ENCODE data around the gene CYBRD1. TPM values are rescaled to one million over a fixed set of nuclear protein-coding genes. Genes with fewer than 3 reads are reported as not detected.

Gene CYBRD1
- total and polyA plus RNA-seq, 10 of the 15 experiments (the other 5 are each of a cell fraction or from before 2014, with no cell fraction given) = 10.8 to 51.9 (median 29.6) TPM

DNA sequence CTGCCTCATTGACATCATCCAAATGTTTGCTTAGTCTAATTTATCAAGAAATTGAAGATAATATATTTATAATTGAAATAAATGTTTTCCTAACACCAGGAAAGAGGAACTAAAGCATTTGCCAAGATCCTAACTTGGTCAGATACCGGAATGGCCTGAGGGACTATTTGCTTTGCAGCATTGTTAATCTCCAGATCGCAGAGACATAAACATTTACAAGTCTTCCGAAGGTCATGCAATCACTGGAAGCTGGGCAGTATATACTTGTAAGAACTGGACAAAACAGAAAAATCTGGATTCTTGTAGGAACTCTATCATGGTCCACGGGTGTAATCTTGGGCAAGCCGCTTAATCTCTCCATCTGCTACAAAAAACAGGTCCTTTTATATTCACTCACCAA is 42.2 kb downstream of the CYBRD1 start:
- no peaks in the 10 kb centered on the region; the same call in 2 of the 3 replicates for H3K9me3 ChIP-seq (replicated peaks; ENCODE audit: control insufficient read depth, insufficient read depth, low read length)
- H3K27ac ChIP-seq (ENCODE audit: control insufficient read depth, insufficient read depth) = no peak overlapping the region
- intact Hi-C loops (cut with micrococcal nuclease; ENCODE audit: unreplicated experiment) (no loop called here), in situ Hi-C loops (cut with MboI) (no loop called here)
- POLR2A ChIA-PET = interaction anchor here (0.6 kb wide), 1 partner anchor 15 kb away, joined by 3 read pairs; no protein-coding TSS in a partner anchor
- TF ChIP-seq EED (IDR thresholded peaks at IDR 0.05; ENCODE audit: low read depth) (no peak), EP300 (IDR thresholded peaks at IDR 0.05; ENCODE audit: borderline replicate concordance in 1 of 2, control insufficient read depth in 1 of 2, low read depth in 2 of 2, low read length in 2 of 2) (no peak), BMI1 (IDR thresholded peaks at IDR 0.05; ENCODE audit: borderline replicate concordance) (no peak), SRF (IDR thresholded peaks at IDR 0.05; ENCODE audit: low read depth in 2 of 2, low read length in 2 of 2) (no peak), TCF7 (IDR thresholded peaks at IDR 0.05; ENCODE audit: borderline replicate concordance) (no peak)
- TF ChIP-seq, protein P1, sequence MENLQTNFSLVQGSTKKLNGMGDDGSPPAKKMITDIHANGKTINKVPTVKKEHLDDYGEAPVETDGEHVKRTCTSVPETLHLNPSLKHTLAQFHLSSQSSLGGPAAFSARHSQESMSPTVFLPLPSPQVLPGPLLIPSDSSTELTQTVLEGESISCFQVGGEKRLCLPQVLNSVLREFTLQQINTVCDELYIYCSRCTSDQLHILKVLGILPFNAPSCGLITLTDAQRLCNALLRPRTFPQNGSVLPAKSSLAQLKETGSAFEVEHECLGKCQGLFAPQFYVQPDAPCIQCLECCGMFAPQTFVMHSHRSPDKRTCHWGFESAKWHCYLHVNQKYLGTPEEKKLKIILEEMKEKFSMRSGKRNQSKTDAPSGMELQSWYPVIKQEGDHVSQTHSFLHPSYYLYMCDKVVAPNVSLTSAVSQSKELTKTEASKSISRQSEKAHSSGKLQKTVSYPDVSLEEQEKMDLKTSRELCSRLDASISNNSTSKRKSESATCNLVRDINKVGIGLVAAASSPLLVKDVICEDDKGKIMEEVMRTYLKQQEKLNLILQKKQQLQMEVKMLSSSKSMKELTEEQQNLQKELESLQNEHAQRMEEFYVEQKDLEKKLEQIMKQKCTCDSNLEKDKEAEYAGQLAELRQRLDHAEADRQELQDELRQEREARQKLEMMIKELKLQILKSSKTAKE (IDR thresholded peaks at IDR 0.05; ENCODE audit: low read depth, poor library complexity, severe bottlenecking) = no peak
- TF ChIP-seq, protein P2, sequence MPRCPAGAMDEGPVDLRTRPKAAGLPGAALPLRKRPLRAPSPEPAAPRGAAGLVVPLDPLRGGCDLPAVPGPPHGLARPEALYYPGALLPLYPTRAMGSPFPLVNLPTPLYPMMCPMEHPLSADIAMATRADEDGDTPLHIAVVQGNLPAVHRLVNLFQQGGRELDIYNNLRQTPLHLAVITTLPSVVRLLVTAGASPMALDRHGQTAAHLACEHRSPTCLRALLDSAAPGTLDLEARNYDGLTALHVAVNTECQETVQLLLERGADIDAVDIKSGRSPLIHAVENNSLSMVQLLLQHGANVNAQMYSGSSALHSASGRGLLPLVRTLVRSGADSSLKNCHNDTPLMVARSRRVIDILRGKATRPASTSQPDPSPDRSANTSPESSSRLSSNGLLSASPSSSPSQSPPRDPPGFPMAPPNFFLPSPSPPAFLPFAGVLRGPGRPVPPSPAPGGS (IDR thresholded peaks at IDR 0.05; ENCODE audit: borderline replicate concordance, insufficient read depth, low read depth, low read length, poor library complexity, severe bottlenecking) = no peak
- TF ChIP-seq, protein P3, sequence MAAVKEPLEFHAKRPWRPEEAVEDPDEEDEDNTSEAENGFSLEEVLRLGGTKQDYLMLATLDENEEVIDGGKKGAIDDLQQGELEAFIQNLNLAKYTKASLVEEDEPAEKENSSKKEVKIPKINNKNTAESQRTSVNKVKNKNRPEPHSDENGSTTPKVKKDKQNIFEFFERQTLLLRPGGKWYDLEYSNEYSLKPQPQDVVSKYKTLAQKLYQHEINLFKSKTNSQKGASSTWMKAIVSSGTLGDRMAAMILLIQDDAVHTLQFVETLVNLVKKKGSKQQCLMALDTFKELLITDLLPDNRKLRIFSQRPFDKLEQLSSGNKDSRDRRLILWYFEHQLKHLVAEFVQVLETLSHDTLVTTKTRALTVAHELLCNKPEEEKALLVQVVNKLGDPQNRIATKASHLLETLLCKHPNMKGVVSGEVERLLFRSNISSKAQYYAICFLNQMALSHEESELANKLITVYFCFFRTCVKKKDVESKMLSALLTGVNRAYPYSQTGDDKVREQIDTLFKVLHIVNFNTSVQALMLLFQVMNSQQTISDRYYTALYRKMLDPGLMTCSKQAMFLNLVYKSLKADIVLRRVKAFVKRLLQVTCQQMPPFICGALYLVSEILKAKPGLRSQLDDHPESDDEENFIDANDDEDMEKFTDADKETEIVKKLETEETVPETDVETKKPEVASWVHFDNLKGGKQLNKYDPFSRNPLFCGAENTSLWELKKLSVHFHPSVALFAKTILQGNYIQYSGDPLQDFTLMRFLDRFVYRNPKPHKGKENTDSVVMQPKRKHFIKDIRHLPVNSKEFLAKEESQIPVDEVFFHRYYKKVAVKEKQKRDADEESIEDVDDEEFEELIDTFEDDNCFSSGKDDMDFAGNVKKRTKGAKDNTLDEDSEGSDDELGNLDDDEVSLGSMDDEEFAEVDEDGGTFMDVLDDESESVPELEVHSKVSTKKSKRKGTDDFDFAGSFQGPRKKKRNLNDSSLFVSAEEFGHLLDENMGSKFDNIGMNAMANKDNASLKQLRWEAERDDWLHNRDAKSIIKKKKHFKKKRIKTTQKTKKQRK (IDR thresholded peaks at IDR 0.05; ENCODE audit: low read depth, low read length) = no peak
- RAD21 ChIA-PET (ENCODE audit: unreplicated experiment) = no interaction called here
- ATAC-seq (no peak), DNase-seq (ENCODE audit: low read depth, low spot score) (no peak), FAIRE-seq (no peak)
- H3K4me2 ChIP-seq (ENCODE audit: control insufficient read depth, insufficient read depth) = no peak overlapping the region
- no peaks in the 10 kb centered on the region for H3K27me3 ChIP-seq (replicated peaks in 1 of 2; ENCODE audit: control insufficient read depth in 2 of 2, insufficient read depth in 2 of 2, low read length in 1 of 2)
- no peaks in the 10 kb centered on the region for H3K36me3 ChIP-seq (ENCODE audit: control insufficient read depth in 2 of 2, insufficient read depth in 2 of 2, low read length in 1 of 2)
- no peaks in the 10 kb centered on the region for H3K79me2 ChIP-seq (ENCODE audit: control insufficient read depth, insufficient read depth, low read length)
- H2AFZ ChIP-seq (ENCODE audit: control insufficient read depth, low read depth, low read length) = no peak overlapping the region
- H3K4me3 ChIP-seq = no peak overlapping the region
- no peak overlapping the region for H3K9ac ChIP-seq (ENCODE audit: control insufficient read depth, insufficient read depth, low read length)
- H4K20me1 ChIP-seq (ENCODE audit: control insufficient read depth, insufficient read depth) = no peaks in the 10 kb centered on the region
- no peaks in the 10 kb centered on the region for H3K4me1 ChIP-seq (ENCODE audit: control insufficient read depth, insufficient read depth, low read length)
- BruUV-seq (replicated peaks) = no TSS peak
- CTCF ChIA-PET = interaction anchor here (0.7 to 1.9 kb wide), 2 partner anchors 9 to 896 kb away, joined by 3 to 10 read pairs; no protein-coding TSS in a partner anchor
- 78% methylated on average over 5 of the region's 5 CpGs for WGBS (ENCODE audit: insufficient coverage, insufficient replicate concordance, low lambda C conversion rate, missing lambda C conversion rate)
- SMC1A ChIA-PET (ENCODE audit: uncharacterized antibody, unreplicated experiment) = no interaction called here
